H1 (cell line): ENCODE data around the gene DENND2A. TPM values are rescaled to one million over a fixed set of nuclear protein-coding genes. Genes with fewer than 3 reads are reported as not detected.

Experiments used
- ATF3 ChIP-seq: IDR thresholded peaks from 2 replicates; pipeline ENCODE4 v1.6.1; 2011; ENCODE audit warnings: low read depth, mild to moderate bottlenecking, low read length; ENCODE audit not compliant: insufficient read depth
- HDAC2 ChIP-seq, 2 experiments: fragments of 300-600 bp in 1 of 2; sonication (generic) in 1 of 2; IDR thresholded peaks; 2 replicates each; pipeline ENCODE4 v1.6.1; 2011 to 2012; ENCODE audit warnings: low read depth in 2 of 2, low read length in 2 of 2, mild to moderate bottlenecking in 2 of 2, moderate library complexity in 2 of 2, borderline replicate concordance in 1 of 2, inconsistent platforms in 1 of 2
- MAX ChIP-seq: IDR thresholded peaks from 2 replicates; pipeline ENCODE4 v1.6.1; 2012; ENCODE audit warnings: inconsistent platforms
- RFX5 ChIP-seq: IDR thresholded peaks from 2 replicates; pipeline ENCODE4 v1.6.1; 2011; ENCODE audit warnings: low read depth, low read length, improper control_type of control experiment, borderline replicate concordance
- SIRT6 ChIP-seq: IDR thresholded peaks from one replicate; pipeline ENCODE4 v1.7.1; 2012; ENCODE audit warnings: low read length, inconsistent platforms
- TAF1 ChIP-seq: IDR thresholded peaks from 2 replicates; pipeline ENCODE4 v1.6.1; 2011; ENCODE audit warnings: mild to moderate bottlenecking, low read depth, low read length
- ZNF274 ChIP-seq: IDR thresholded peaks from 2 replicates; pipeline ENCODE4 v1.7.0; 2012; ENCODE audit warnings: low read length, borderline replicate concordance; ENCODE audit errors: extremely low read depth
- polyA plus RNA-seq, 7 experiments: library from polyadenylated mRNA; depleted of rRNA in 3 of 7; stranded (reverse) in 5 of 7; unstranded in 2 of 7; fragments of >200 nt in 5 of 7; fragments of 200-250 nt in 2 of 7; gene quantifications; 1 replicate in 5 of 7; 2 replicates in 1 of 7; 4 replicates in 1 of 7; pipeline versions ENCODE4 v1.2.1 to v1.2.3, GENCODE V29; 2011 to 2013; ENCODE audit warnings: missing spikeins in 2 of 7, mixed read lengths in 2 of 7
- total RNA-seq: library from RNA; stranded (reverse); fragmentation: NEBNext Ultra II Directional; extraction: Animal tissue kit (Norgen Biotek cat#: 25700); gene quantifications from 2 replicates; pipeline ENCODE4 v1.2.1, GENCODE V29; 2021

Gene DENND2A
- total and polyA plus RNA-seq, 2 of the 8 experiments (the other 6 are each of a cell fraction or from before 2014, with no cell fraction given): 5.0 to 13.0 TPM

GRCh38 chr7:140601566-140602174 lies 38.9 kb downstream of the DENND2A start (continued):
- TF ChIP-seq RFX5: no peak
- no peak for TF ChIP-seq ATF3
- TF ChIP-seq TAF1: no peak
- TF ChIP-seq MAX: no peak
- no peak for TF ChIP-seq SIRT6
- no peak for TF ChIP-seq HDAC2 (IDR thresholded peaks at IDR 0.05; ENCODE audit: borderline replicate concordance in 1 of 2, low read depth in 2 of 2, low read length in 2 of 2)
- no peak for TF ChIP-seq ZNF274
- TF ChIP-seq, all 59 proteins: peak for 0
